Tibial nerve (tissue), 3 donors: ENCODE measurements around the gene AXIN1.

Experiments
- POLR2A ChIP-seq, 2 donors: fragments of 450-650 bp; IDR thresholded peaks; one replicate each; pipeline ENCODE4 v1.6.1; 2017; ENCODE audit warnings: antibody characterized with exemption in 2 of 2, mild to moderate bottlenecking in 2 of 2, moderate library complexity in 2 of 2
- TF ChIP-seq, protein P1 (sequence below), 5 experiments: fragments of 200-600 bp in 3 of 5; fragments of 450-650 bp in 2 of 5; sonication (generic) in 3 of 5; IDR thresholded peaks; one replicate each; pipeline ENCODE4 v1.5.1; 2016 to 2019; ENCODE audit warnings: antibody characterized with exemption in 5 of 5, mild to moderate bottlenecking in 3 of 5, moderate library complexity in 2 of 5

DNA sequence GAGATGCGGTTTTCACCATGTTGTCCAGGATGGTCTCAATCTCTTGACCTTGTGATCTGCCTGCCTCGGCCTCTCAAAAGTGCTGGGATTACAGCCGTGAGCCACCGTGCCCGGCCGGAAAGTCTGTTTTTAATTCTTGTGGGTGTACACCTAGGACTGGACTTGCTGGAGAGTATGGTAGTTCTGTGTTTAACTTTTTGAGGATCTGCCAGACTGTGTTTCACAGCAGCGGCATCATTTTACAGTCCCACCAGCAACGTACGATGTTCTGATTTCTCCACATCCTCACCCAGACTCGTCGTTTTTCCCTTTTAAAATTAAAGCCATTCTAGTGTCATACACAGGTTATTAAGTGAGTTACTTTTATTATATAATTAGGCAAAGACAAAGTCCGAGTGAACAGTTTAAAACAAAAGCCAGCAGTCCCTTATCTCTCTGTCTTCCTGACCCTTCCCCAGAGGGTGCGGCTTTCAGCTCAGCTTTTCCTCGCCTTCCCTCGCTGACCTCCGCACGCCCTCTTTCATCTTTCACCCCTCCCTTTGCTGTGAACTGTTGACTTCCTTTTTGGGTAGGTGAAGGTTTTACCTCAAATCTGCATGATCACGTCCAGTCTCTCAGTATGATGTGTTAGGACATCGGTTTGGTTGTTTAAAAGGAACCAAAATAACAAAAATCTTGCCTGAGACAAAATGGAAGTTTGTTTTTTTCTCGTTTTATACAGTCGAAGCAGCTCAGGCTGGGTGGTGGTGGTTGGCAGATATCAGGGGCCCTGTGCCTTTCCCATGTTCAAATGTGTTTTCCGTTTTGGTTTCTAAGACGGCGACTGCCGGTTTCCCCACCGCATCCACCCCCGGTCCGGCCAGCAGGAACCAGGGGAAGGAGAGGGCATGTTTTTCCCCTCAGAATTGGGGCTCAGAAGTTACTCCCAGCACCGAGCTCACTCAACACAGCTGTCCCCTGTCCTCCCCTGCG is 99.9 kb downstream of the AXIN1 start:
- TF ChIP-seq, protein P1, sequence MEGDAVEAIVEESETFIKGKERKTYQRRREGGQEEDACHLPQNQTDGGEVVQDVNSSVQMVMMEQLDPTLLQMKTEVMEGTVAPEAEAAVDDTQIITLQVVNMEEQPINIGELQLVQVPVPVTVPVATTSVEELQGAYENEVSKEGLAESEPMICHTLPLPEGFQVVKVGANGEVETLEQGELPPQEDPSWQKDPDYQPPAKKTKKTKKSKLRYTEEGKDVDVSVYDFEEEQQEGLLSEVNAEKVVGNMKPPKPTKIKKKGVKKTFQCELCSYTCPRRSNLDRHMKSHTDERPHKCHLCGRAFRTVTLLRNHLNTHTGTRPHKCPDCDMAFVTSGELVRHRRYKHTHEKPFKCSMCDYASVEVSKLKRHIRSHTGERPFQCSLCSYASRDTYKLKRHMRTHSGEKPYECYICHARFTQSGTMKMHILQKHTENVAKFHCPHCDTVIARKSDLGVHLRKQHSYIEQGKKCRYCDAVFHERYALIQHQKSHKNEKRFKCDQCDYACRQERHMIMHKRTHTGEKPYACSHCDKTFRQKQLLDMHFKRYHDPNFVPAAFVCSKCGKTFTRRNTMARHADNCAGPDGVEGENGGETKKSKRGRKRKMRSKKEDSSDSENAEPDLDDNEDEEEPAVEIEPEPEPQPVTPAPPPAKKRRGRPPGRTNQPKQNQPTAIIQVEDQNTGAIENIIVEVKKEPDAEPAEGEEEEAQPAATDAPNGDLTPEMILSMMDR (IDR thresholded peaks at IDR 0.05), result no peak
- TF ChIP-seq POLR2A (IDR thresholded peaks at IDR 0.05), result no peak
